Bone marrow (tissue), 2 donors: ENCODE data around the gene ST7L.
"Not testable (repeated sequence)": the region's sequence is repeated elsewhere in the genome, so short reads cannot be mapped to it uniquely, and the experiment has no call there.

Experiments used
- DNase-seq, 2 donors: peaks; one replicate each; lab custom pipeline; 2025; lab: John Stamatoyannopoulos, UW

Gene ST7L, protein sequence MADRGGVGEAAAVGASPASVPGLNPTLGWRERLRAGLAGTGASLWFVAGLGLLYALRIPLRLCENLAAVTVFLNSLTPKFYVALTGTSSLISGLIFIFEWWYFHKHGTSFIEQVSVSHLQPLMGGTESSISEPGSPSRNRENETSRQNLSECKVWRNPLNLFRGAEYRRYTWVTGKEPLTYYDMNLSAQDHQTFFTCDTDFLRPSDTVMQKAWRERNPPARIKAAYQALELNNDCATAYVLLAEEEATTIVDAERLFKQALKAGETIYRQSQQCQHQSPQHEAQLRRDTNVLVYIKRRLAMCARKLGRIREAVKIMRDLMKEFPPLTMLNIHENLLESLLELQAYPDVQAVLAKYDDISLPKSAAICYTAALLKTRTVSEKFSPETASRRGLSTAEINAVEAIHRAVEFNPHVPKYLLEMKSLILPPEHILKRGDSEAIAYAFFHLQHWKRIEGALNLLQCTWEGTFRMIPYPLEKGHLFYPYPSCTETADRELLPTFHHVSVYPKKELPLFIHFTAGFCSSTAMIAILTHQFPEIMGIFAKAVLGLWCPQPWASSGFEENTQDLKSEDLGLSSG

DNA sequence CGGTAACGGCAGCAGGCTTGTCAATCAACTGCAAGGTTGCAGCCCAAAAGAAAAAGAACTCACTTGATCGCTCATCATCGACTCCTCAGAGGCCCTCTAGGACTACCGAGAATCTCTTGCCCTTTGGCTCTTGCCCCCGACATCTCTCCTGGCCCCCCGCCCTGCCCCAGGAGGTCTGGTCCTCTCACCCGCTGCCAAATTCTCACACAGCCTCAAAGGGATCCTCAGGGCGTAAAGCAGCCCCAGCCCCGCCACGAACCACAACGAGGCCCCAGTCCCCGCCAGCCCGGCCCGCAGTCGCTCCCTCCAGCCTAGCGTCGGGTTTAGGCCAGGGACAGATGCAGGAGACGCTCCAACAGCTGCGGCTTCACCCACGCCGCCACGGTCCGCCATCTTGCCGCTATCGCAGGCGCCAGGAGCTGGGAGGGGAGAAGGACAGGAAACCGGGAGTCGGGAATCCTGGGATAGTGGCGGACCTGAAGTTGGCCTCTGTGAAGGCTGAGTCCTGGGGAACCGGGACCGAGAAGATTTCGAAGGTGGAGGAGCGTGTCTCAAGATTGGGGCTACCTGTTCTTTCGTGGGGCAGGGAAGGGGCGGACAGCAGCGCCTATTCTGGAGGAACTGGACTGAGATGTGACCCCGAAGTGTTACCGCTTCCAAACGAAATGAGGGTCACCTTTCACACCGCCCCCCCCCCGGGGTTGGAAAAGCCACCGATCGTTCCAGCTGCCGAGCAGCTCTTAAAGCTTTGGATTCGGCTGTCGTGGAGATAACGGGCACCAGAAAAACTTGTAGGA lies at the start of gene ST7L:
TSS of gene ST7L (minus strand) at position 421 of the 797 bp plus-strand sequence. CDS start at position 393, 28 bp downstream.
- peak; percentile 29 to 72 for DNase-seq

DNA sequence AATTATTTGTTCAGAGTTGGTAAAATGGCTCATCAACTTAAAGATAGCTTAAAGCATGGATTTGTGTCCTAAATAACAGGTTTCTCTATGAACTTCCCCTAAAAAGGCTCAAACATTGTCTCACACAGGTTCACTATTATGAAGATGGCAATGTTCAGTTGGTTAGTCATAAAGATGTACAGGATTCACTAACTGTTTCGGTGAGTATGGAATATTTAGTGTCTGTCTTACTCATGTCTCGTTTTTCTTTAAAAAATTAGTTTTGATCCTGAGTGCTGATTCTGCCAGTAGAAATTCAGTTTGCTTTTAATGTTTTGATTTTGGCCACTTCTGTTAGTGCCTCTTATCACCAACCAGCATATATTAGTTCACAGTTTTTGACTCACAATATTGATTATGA lies 48.0 kb upstream of the ST7L start:
- no peak for DNase-seq

DNA sequence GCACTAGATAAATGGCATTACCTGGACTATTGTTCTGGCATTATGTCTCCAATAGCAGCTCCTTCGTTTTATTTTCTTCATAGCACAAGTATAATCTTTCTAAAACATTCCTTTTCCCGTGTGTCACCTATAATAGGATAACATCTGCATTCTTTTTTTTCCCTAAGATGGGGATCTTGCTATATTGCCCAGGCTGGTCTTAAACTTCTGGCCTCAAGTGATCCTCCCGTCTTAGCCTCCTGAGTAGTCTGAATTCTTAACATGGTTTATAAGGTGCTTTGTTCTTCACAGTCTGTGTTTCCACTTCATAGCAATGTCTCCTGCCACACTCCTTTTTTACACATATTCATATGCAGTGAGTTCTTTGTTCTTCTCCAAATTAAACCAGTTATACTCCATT lies 46.9 kb upstream of the ST7L start:
- DNase-seq, result no peak

DNA sequence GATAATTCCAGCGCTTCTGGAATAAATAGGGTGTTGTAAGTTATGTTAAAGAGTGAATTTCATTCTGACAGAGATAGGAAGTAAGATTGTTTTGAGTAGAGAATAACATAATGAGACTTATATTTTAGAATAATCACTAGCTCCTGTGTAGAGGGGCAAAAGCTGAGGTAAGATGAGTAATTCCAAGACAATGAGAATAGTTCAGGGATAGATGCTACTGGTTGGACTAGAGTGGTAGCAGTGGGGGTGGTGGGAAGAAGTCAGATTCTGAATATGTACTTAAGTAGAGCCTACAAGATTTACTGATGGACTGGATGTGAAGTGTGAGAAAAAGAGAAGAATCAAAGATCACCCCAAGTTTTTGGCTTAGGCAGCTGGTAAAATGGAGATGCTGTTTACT lies 32.3 kb upstream of the ST7L start:
- DNase-seq, result no peak

DNA sequence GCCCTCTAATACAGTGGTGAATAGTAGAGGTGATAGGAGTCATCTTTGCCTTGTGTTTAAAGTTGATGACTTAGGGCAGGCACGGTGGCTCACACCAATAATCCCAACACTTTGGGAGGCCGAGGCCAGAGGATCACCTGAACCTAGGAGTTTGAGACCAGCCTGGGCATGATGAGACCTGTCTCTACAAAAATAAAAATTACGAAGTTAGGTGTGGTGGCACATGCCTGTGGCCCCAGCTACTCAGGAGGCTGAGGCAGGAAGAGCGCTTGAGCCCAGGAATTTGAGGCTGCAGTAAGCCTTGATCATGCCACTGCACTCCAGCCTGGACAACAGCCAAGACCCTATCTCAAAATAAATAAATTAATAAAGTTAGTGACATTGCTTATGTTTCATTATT lies 27.3 kb upstream of the ST7L start:
- no peak for DNase-seq

DNA sequence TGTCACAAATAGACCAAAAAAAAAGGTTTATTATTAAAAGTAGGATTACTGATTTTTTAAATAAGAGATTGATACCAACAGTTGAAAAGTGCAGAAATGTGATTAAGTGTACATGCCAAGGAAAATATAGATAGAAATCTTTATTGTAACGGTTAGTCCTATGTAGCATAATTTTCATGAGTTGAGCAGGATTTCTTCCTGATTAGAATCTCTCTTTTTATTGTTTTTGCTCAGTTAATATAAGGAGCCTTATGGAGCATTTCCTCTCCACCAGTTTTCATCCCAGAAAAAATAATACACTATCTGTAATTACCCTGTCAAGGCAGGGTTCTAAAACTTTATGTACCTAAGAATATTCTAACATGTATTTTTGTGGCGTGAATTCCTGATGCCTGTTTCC lies 24.1 kb upstream of the ST7L start:
- DNase-seq, result no peak

DNA sequence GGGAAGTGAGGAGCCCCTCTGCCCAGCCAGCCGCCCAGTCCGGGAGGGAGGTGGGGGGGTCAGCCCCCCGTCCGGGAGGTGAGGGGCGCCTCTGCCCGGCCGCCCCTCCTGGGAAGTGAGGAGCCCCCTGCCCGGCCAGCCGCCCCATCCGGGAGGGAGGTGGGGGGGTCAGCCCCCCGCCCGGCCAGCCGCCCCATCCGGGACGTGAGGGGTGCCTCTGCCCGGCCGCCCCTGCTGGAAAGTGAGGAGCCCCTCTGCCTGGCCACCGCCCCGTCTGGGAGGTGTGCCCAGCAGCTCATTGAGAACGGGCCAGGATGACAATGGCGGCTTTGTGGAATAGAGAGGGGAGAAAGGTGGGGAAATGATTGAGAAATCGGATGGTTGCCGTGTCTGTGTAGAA lies 21.5 kb upstream of the ST7L start:
- DNase-seq, result not testable (repeated sequence)

DNA sequence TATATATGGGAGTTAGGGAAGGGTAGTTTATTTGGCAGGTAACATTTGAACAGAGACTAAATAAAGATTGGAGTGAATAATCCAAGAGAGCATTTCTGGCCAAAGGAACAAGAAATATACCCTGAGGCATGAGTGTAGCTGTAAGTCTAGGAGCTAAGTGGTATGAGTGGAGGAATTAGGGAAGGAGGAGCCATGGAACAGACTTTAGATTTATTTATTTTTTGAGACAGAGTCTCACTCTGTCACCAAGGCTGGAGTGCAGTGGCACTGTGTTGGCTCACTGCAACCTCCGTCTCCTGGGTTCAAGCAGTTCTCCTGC lies 19.1 kb upstream of the ST7L start:
- no peak for DNase-seq

DNA sequence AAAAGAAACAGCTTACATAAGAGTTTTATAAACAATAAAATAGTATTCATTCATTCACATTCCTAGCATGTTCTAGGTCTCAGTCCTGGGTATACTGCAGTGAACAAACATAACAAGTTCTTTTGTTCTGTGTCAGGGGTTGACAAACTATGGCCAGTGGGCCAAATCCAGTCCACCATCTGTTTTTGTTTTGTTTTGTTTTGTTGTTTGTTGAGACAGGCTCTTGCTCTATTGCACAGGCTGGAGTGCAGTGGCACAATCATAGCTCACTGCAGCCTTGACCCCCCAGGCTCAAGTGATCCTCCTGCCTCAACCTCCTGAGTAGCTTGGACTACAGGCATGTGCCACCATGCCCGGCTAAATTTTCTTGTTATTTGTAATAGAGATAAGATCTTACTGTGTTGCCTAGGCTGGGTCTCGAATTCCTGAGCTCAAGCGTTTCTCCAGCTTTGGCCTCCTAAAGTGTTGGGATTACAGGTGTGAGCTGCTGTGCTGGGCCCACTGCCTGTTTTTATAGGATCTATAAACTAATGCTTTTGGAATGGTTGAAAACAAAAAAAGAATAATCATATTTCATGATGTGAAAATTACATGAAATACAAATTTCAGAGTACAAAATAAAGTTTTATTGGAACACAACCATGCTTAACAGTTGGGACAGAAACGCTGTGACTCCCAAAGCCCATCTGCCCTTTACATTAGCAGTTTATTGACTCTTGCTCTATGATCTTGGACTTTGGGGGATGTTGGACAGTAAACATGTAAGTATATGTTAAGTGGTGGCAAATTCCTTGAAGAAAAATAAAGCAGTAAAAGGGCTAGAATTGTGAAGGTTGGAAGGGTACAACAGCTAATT lies 18.5 kb upstream of the ST7L start:
- no peak for DNase-seq

DNA sequence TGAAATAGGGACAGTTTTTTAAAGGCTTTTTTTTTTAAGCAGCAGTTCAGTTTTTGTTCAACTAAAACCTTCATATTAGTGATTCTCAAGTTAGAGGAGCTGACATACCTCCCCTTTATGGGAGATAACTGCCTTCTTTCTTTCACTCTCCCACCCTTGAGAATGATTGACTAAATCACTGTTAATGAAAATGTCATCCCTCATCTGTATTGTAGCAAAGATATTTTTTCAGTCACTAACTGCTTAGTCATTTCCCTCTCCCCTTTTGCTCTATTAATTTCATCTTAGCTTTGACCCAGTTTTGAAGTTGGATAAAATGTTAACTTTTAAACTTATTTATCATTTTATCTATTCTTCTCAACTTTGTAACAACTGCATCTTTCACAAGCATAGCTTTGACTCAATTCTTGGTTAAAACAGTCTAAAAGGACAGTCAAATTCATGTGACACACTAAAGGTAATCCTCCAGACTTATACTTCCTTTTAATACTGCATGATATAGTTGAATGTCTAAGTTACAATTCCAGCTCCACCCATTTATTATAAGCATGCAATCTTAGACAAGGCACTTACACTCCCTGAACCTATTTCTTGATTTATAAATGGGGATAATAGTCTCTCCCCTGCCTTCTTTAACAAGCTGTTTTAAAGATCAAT lies 17.8 kb upstream of the ST7L start:
- DNase-seq, result no peak

DNA sequence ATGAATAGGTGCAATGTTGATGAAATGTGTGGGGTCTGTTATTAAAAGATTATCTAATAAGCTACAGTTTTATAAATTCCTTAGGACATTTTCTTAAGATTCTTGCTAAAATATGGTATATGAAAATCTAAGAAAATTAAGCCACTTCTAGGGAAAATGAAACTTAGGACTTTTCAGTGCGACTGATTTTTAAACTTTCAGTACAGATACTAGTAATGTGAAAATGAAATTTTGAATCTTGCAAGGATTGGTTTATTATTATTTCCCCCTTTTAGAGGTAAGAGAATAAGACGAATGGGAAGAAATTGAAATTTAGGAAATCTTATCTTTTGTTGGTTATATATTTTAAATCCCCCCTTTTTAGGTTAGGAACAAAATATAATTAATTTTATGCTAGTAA lies 17.1 kb upstream of the ST7L start:
- no peak for DNase-seq

DNA sequence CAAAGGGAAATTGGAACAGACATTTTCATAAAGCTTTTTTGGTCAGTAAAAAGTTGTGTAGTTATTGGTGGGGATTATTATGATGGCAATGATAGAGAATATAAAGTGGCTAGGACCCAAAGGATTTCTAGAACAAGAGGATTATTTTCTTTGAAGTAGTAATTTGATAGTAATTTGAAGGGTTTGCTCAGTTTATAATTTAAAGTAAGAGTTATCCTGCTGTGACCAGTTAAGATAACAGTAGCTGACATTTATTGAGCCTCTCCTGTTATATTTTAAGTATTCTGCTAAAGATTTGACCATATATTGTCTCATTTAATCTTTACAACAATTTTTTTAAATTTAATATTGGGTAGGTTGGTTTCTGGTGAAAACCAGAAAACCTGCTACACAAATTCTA lies 15.4 kb upstream of the ST7L start:
- no peak for DNase-seq

DNA sequence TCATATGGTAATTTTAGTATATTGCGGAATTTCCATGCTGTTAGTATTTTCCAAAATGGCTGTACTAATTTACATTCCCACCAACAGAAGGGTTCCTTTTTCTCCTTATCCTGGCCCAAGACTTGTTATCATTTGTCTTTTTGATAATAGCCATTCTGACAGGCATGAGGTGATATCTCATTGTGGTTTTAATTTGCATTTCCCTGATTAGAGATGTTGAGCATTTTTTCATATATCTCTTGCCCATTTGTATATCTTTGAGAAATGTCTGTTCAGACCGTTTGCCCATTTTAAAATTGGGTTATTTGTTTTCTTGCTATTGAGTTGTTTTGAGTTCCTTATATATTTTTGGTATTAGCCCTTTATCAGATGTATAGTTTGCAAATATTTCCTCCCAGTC lies 14.7 kb upstream of the ST7L start:
- no peak for DNase-seq

DNA sequence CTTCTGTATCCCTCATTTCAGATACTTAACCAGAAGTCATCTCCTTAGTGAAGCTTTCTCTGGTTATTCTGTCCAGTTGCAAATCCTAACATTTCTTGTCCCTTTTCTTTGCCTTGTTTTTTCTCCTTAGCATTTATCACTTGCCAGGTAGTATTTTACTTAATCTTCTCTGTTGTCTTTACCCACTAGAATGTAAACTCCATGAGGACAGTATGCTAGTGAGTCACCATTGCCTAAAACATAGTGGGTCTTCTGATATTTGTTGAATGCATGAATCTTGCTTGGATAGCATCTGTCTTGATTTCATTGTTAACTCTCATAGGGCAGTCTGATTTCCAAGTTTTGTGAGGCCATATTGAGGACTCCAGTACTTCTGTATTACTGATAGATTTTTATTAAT lies 10.3 kb upstream of the ST7L start:
- no peak for DNase-seq

DNA sequence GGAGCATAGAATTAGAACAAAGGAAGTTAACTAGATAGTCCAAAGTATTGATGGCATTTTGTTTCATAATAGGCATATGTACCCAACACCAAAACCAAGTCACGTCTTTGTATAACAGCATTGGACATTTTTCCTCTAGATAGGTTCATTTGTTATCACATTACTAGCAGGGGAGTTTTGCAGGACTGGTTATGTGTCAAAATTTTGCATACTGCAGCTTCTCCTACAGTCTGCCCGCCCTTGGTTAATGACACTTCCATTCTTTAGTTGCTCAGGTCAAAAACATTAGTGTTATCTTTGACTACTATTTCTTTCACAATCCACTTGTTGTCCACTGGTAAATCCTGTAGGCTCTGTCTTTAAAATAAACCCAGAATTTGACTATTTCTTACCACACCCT lies 9.6 kb upstream of the ST7L start:
- DNase-seq, result no peak

DNA sequence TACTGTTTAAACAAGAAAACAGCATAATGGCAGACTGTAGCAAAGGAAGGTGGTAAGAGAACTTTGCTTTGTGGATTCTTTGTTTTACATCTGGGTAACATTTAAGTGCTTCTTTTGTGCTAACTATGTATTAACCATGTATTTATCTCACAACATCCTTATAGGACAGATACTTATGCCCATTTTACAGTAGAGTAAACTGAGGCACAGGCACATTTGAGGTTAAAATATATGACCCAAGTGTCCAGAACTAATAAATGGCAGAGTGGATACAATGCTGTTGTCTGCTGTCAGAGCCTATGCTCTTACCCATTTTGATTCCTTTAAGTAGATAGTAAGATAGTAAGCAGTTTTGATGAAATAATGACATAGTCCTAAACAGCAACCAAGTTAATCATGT lies 7.9 kb upstream of the ST7L start:
- DNase-seq, result no peak

DNA sequence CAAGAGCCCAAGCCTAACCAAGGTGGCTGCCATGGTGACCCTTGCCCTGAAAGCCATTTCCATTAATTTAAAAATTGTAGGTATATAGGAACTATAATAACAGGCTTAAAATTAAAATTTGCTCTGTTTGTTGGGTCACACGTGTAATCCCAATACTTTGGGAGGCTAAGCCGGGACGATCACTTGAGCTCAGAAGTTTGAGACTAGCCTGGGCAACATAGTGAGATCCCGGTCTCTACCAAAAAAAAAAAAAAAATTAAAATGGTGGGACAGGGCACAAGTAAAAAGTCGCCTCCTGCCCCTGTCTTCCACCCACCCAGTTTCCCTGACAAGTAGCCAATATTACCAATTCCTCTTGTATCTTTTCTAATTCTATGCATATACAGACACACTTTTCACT lies 7.3 kb upstream of the ST7L start:
- DNase-seq, result no peak

DNA sequence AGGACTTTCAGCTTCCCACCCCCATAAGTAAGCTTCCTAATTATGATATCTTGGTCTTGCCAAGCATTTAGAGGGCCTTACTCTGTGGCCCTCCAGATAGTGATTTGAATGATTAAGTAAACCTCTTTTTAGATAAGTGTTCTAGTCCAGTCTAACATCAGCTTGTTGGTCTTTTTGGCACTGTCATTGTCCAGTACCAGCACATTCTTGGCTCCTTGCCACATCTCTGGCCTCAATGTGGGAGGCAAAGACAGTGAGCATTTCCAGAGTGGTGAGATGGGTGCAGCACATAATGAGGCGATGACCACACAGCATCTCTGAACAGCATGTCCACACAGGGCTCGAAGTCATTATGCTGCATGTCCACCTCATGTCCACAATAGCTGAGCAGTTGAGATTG lies 6.8 kb upstream of the ST7L start:
- no peak for DNase-seq

DNA sequence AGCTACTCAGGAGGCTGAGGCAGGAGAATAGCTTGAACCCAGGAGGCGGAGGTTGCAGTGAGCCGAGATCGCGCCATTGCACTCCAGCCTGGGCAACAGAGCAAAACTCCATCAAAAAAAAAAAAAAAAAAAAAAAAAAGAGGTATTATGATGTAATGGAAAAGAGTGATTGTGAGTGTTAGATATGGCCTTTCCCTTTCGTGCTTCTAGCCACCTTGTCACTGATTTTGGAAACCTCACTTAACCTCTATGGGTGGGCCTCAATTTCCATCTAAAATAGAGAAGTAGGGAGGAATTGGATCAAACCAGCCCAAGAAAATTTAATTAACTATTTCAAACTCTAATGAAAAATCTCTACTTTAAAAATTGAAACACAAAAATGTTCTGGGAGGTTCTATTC lies 5.6 kb upstream of the ST7L start:
- not testable (repeated sequence) for DNase-seq

DNA sequence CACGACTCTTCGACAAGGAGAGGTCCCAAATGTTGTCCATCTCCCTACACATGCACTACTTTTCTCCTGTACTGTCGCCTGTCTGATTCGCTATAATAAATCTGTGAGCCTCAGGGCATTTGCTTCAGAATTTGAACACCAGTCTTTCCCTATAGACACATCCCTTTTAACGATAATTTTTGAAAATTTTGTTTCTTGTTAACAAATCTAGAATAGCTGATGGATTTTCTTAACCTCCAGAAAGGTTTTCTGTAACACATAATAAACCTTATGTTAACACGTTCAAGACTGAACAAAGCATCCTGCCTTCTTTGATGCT lies 1.4 kb upstream of the ST7L start:
- no peak for DNase-seq

DNA sequence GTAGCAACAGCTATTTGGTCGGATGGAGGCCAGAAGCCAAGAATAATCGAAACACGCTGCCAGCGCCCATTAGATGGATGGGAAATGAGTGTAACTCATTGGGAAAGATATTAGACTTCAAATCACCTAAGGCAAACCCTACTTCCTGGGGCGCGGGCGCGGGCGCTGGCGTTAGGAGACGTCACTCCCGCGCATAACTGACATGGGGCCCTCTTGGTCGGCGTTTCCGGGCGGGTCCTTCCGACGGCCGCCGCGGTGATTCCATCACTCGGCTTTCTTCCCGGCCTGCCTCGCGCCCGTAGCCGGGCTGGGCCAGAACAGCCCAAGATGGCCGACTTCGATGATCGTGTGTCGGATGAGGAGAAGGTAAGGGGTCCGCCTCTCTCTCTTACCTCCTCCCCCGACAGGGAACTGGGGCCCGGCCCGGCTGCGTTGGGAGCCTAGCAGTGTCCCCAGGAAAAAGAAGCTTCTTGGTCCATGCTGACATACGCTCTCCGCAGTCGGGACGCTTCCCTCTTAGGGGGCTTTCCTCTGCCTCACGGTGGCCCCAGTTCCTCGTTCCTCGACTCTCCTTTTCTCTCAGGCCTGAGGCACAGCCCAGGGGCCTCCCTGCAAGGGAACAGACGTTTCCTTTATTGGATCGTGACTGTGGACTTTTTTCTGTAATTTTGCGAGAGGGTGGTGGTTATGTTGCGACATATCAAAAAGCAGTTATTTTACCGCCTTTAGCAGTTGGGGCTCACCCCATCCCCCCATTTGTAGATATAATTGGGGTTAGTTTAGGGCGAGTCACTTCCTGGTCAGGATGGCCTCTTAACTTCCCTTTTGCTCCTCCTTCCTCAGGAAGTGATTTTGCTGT lies 806 bp upstream of the ST7L start, which contains the start of gene CAPZA1:
TSS of gene CAPZA1 (plus strand) at position 315 of the 859 bp plus-strand sequence. CDS start at position 328, 13 bp downstream.
- peak; percentile 72 to 76 for DNase-seq
